Gastroesophageal sphincter (tissue), 3 donors: ENCODE results near the gene VPS41.

Experiments used
- POLR2A ChIP-seq, 2 donors: fragments of 450-650 bp; IDR thresholded peaks; one replicate each; pipeline ENCODE4 v1.6.1; 2017; ENCODE audit warnings: antibody characterized with exemption in 2 of 2, mild to moderate bottlenecking in 2 of 2, moderate library complexity in 1 of 2
- TF ChIP-seq, protein P1 (sequence below), 4 experiments: fragments of 200-600 bp in 2 of 4; fragments of 450-650 bp in 2 of 4; sonication (generic) in 1 of 4; IDR thresholded peaks; one replicate each; pipeline ENCODE4 v1.5.1; 2017 to 2019; ENCODE audit warnings: antibody characterized with exemption in 4 of 4, mild to moderate bottlenecking in 2 of 4, moderate library complexity in 2 of 4

- TF ChIP-seq, protein P1, sequence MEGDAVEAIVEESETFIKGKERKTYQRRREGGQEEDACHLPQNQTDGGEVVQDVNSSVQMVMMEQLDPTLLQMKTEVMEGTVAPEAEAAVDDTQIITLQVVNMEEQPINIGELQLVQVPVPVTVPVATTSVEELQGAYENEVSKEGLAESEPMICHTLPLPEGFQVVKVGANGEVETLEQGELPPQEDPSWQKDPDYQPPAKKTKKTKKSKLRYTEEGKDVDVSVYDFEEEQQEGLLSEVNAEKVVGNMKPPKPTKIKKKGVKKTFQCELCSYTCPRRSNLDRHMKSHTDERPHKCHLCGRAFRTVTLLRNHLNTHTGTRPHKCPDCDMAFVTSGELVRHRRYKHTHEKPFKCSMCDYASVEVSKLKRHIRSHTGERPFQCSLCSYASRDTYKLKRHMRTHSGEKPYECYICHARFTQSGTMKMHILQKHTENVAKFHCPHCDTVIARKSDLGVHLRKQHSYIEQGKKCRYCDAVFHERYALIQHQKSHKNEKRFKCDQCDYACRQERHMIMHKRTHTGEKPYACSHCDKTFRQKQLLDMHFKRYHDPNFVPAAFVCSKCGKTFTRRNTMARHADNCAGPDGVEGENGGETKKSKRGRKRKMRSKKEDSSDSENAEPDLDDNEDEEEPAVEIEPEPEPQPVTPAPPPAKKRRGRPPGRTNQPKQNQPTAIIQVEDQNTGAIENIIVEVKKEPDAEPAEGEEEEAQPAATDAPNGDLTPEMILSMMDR (IDR thresholded peaks at IDR 0.05) = no peak
- no peak for TF ChIP-seq POLR2A (IDR thresholded peaks at IDR 0.05)
Observed at GRCh38 chr7:38699471-38699870, 209.5 kb downstream of the VPS41 start.
